SK-N-SH treated with all-trans-retinoic acid at 6 μM for 48 hours (cell line): Measurements from ENCODE around the gene LDB2.

Experiments
- BACH2 ChIP-seq: fragments of 250-450 bp; sonication (Bioruptor Pico); IDR thresholded peaks from 2 replicates; pipeline ENCODE4 v1.9.0; 2021; ENCODE audit warnings: mild to moderate bottlenecking, borderline replicate concordance
- CSDC2 ChIP-seq: fragments of 250-450 bp; sonication (Bioruptor Pico); IDR thresholded peaks from 2 replicates; pipeline ENCODE4 v1.5.0; 2020; ENCODE audit warnings: mild to moderate bottlenecking, moderate library complexity
- CSRNP3 ChIP-seq: fragments of 250-450 bp; sonication (Bioruptor Pico); IDR thresholded peaks from 2 replicates; pipeline ENCODE4 v1.5.1; 2021; ENCODE audit warnings: mild to moderate bottlenecking, moderate library complexity
- GLIS3 ChIP-seq: fragments of 250-450 bp; sonication (Bioruptor Pico); IDR thresholded peaks from 2 replicates; pipeline ENCODE4 v1.5.0; 2020; ENCODE audit warnings: mild to moderate bottlenecking, moderate library complexity
- ISL1 ChIP-seq: fragments of 250-450 bp; sonication (Bioruptor Pico); IDR thresholded peaks from 2 replicates; pipeline ENCODE4 v2.1.2; 2022; ENCODE audit warnings: mild to moderate bottlenecking, moderate library complexity
- OSR1 ChIP-seq: fragments of 250-450 bp; sonication (Bioruptor Pico); IDR thresholded peaks from 2 replicates; pipeline ENCODE4 v1.8.0; 2022; ENCODE audit warnings: moderate library complexity, mild to moderate bottlenecking, inconsistent platforms
- PATZ1 ChIP-seq: fragments of 250-450 bp; sonication (Bioruptor Pico); IDR thresholded peaks from 2 replicates; pipeline ENCODE4 v1.8.0; 2020; ENCODE audit warnings: mild to moderate bottlenecking, moderate library complexity, borderline replicate concordance
- PPARA ChIP-seq: fragments of 250-450 bp; sonication (Bioruptor Pico); IDR thresholded peaks from 2 replicates; pipeline ENCODE4 v1.5.0; 2020; ENCODE audit warnings: mild to moderate bottlenecking, borderline replicate concordance
- RARB ChIP-seq: fragments of 250-450 bp; sonication (Bioruptor Pico); IDR thresholded peaks from 2 replicates; pipeline ENCODE4 v1.8.0; 2021; ENCODE audit warnings: mild to moderate bottlenecking, moderate library complexity
- SNAI2 ChIP-seq: fragments of 250-450 bp; sonication (Bioruptor Pico); IDR thresholded peaks from 2 replicates; pipeline ENCODE4 v1.5.0; 2020; ENCODE audit warnings: mild to moderate bottlenecking, moderate library complexity
- TOX ChIP-seq: fragments of 250-450 bp; sonication (Bioruptor Pico); IDR thresholded peaks from 2 replicates; pipeline ENCODE4 v1.8.0; 2021; ENCODE audit warnings: mild to moderate bottlenecking, moderate library complexity, borderline replicate concordance

GRCh38 chr4:16642897-16643296 lies 255.5 kb downstream of the LDB2 start:
- TF ChIP-seq PATZ1 (CRISPR knock-in tag) = no peak
- no peak for TF ChIP-seq PPARA (CRISPR knock-in tag)
- no peak for TF ChIP-seq CSDC2 (CRISPR knock-in tag)
- no peak for TF ChIP-seq RARB (CRISPR knock-in tag)
- TF ChIP-seq BACH2 (CRISPR knock-in tag) = no peak
- TF ChIP-seq GLIS3 (CRISPR knock-in tag) = no peak
- no peak for TF ChIP-seq ISL1
- no peak for TF ChIP-seq CSRNP3 (CRISPR knock-in tag)
- TF ChIP-seq OSR1 (CRISPR knock-in tag) = no peak
- TF ChIP-seq TOX = no peak
- no peak for TF ChIP-seq SNAI2 (CRISPR knock-in tag)
